Neural cell (in vitro differentiated cells): ENCODE data around the gene CLSTN2. TPM values are rescaled to one million over a fixed set of nuclear protein-coding genes. Genes with fewer than 3 reads are reported as not detected.

Experiments used
- H2AFZ ChIP-seq: fragments of 200-600, 300-800 bp; sonication (generic), shearing (Covaris generic); 2 replicates; pipeline ENCODE4 v1.6.0; 2014; ENCODE audit warnings: low read depth, mild to moderate bottlenecking, antibody characterized with exemption, low read length, moderate library complexity
- H3F3A ChIP-seq: fragments of 200-600 bp; shearing (Covaris generic); 2 replicates; pipeline ENCODE4 v1.6.1; 2016; ENCODE audit warnings: mild to moderate bottlenecking, moderate library complexity, mixed read lengths, antibody characterized with exemption, low read length; ENCODE audit not compliant: insufficient read depth, poor library complexity, severe bottlenecking
- H3K27ac ChIP-seq: fragments of 200-600, 300-800 bp; sonication (generic), shearing (Covaris generic); 2 replicates; pipeline ENCODE4 v1.5.1; 2014; ENCODE audit warnings: mild to moderate bottlenecking, low read length, moderate library complexity
- H3K27me3 ChIP-seq: fragments of 300-800, 200-600 bp; sonication (generic), shearing (Covaris generic); 2 replicates; pipeline ENCODE4 v1.6.0; 2014; ENCODE audit warnings: mild to moderate bottlenecking, low read depth, low read length, moderate library complexity; ENCODE audit not compliant: insufficient read depth
- H3K36me3 ChIP-seq: fragments of 300-800, 200-600 bp; sonication (generic), shearing (Covaris generic); 2 replicates; pipeline ENCODE4 v1.5.1; 2014; ENCODE audit warnings: mild to moderate bottlenecking, antibody characterized with exemption, low read length, moderate library complexity; ENCODE audit not compliant: insufficient read depth
- H3K4me2 ChIP-seq: fragments of 300-800, 200-600 bp; sonication (generic), shearing (Covaris generic); 2 replicates; pipeline ENCODE4 v1.6.0; 2014; ENCODE audit warnings: mild to moderate bottlenecking, low read length
- H3K4me3 ChIP-seq: fragments of 300-800, 200-600 bp; sonication (generic), shearing (Covaris generic); 2 replicates; pipeline ENCODE4 v1.5.1; 2014; ENCODE audit warnings: mild to moderate bottlenecking, low read length, moderate library complexity
- H3K79me2 ChIP-seq: fragments of 200-600 bp; shearing (Covaris generic); replicated peaks from 2 replicates; pipeline ENCODE4 v1.6.0; 2014; ENCODE audit warnings: mild to moderate bottlenecking, low read length, moderate library complexity; ENCODE audit not compliant: insufficient read depth
- H3K9ac ChIP-seq: fragments of 300-800, 200-600 bp; sonication (generic), shearing (Covaris generic); 2 replicates; pipeline ENCODE4 v1.6.1; 2016; ENCODE audit warnings: mild to moderate bottlenecking, low read length, mixed read lengths
- H3K9me2 ChIP-seq: fragments of 200-600 bp; shearing (Covaris generic); 2 replicates; pipeline ENCODE4 v1.6.1; 2016; ENCODE audit warnings: mild to moderate bottlenecking, low read length, mixed read lengths; ENCODE audit not compliant: insufficient read depth
- H3K9me3 ChIP-seq: fragments of 200-600, 300-800 bp; sonication (generic), shearing (Covaris generic); 2 replicates; pipeline ENCODE4 v1.6.1; 2016; ENCODE audit warnings: mild to moderate bottlenecking, mixed run types, low read length, moderate library complexity, mixed read lengths
- H4K20me1 ChIP-seq: fragments of 200-600 bp; shearing (Covaris generic); 2 replicates; pipeline ENCODE4 v1.6.1; 2016; ENCODE audit warnings: mild to moderate bottlenecking, mixed run types; ENCODE audit not compliant: insufficient read depth
- CTCF ChIP-seq: fragments of 450-650 bp; IDR thresholded peaks from 2 replicates; pipeline ENCODE4 v1.5.1; 2014; ENCODE audit warnings: antibody characterized with exemption, mild to moderate bottlenecking, moderate library complexity; ENCODE audit not compliant: poor library complexity, severe bottlenecking
- EP300 ChIP-seq: fragments of 450-650 bp; conservative IDR thresholded peaks from 2 replicates; pipeline ENCODE4 v1.6.1; 2014; ENCODE audit warnings: antibody characterized with exemption, mild to moderate bottlenecking, moderate library complexity; ENCODE audit not compliant: poor library complexity, severe bottlenecking
- EZH2 ChIP-seq: fragments of 200-600, 300-800 bp; shearing (Covaris generic), sonication (generic); IDR thresholded peaks from 2 replicates; pipeline ENCODE4 v1.6.1; 2014; ENCODE audit warnings: antibody characterized with exemption, low read length, borderline replicate concordance, mild to moderate bottlenecking; ENCODE audit not compliant: insufficient read depth, poor library complexity, severe bottlenecking
- MXI1 ChIP-seq: fragments of 450-650 bp; conservative IDR thresholded peaks from 2 replicates; pipeline ENCODE4 v1.6.1; 2014; ENCODE audit warnings: antibody characterized with exemption, mild to moderate bottlenecking; ENCODE audit not compliant: poor library complexity, severe bottlenecking
- POLR2AphosphoS5 ChIP-seq: IDR thresholded peaks from 2 replicates; pipeline ENCODE4 v1.6.1; 2012
- RAD21 ChIP-seq: fragments of 450-650 bp; conservative IDR thresholded peaks from 2 replicates; pipeline ENCODE4 v1.6.1; 2014; ENCODE audit warnings: antibody characterized with exemption, mild to moderate bottlenecking, moderate library complexity
- REST ChIP-seq: IDR thresholded peaks from 2 replicates; pipeline ENCODE4 v1.6.1; 2012; ENCODE audit warnings: borderline replicate concordance
- SMC3 ChIP-seq: fragments of 450-650 bp; conservative IDR thresholded peaks from 2 replicates; pipeline ENCODE4 v1.6.1; 2014; ENCODE audit warnings: antibody characterized with exemption, mild to moderate bottlenecking, moderate library complexity; ENCODE audit not compliant: poor library complexity
- TAF1 ChIP-seq: IDR thresholded peaks from 2 replicates; pipeline ENCODE4 v1.6.1; 2012; ENCODE audit warnings: low read depth
- polyA plus RNA-seq: library from polyadenylated mRNA; depleted of rRNA; stranded (reverse); fragments of >200 nt; gene quantifications from 2 replicates; pipeline ENCODE4 v1.2.3, GENCODE V29; 2014

The CLSTN2 gene
- polyA plus RNA-seq, 1 donor from 2014 or later: 10.7 TPM

GRCh38 chr3:140053794-140054193, 118.8 kb downstream of the CLSTN2 start:
- H2AFZ ChIP-seq: no peak overlapping the region
- no peak overlapping the region for H3K27ac ChIP-seq
- H3K4me3 ChIP-seq: no peak overlapping the region
- no peak for TF ChIP-seq POLR2AphosphoS5
- no peak for TF ChIP-seq EP300
- TF ChIP-seq CTCF: no peak
- TF ChIP-seq TAF1: no peak
- no peak for TF ChIP-seq REST
- no peak for TF ChIP-seq EZH2
- no peak for TF ChIP-seq RAD21
- no peak for TF ChIP-seq SMC3
- no peak for TF ChIP-seq MXI1
- no peaks in the 10 kb centered on the region for H3K9me3 ChIP-seq
- no peak overlapping the region for H3K9ac ChIP-seq
- no peaks in the 10 kb centered on the region for H3K36me3 ChIP-seq
- H4K20me1 ChIP-seq: no peaks in the 10 kb centered on the region
- no peaks in the 10 kb centered on the region for H3K9me2 ChIP-seq
- no peaks in the 10 kb centered on the region for H3K27me3 ChIP-seq
- H3F3A ChIP-seq: no peaks in the 10 kb centered on the region
- no peaks in the 10 kb centered on the region for H3K79me2 ChIP-seq
- no peak overlapping the region for H3K4me2 ChIP-seq

GRCh38 chr3:140055092-140055791, 120.3 kb downstream of the CLSTN2 start:
- no peak overlapping the region for H3K9ac ChIP-seq
- no peaks in the 10 kb centered on the region for H3K9me3 ChIP-seq
- H3K4me3 ChIP-seq: no peak overlapping the region
- H3K27me3 ChIP-seq: no peaks in the 10 kb centered on the region
- H2AFZ ChIP-seq: no peak overlapping the region
- H3K9me2 ChIP-seq: no peaks in the 10 kb centered on the region
- H3K4me2 ChIP-seq: no peak overlapping the region
- no peak overlapping the region for H3K27ac ChIP-seq
- H3K36me3 ChIP-seq: no peaks in the 10 kb centered on the region
- H4K20me1 ChIP-seq: no peaks in the 10 kb centered on the region
- TF ChIP-seq TAF1: no peak
- TF ChIP-seq REST: no peak
- no peak for TF ChIP-seq SMC3
- no peak for TF ChIP-seq EZH2
- no peak for TF ChIP-seq POLR2AphosphoS5
- no peak for TF ChIP-seq MXI1
- no peak for TF ChIP-seq CTCF
- TF ChIP-seq RAD21: no peak
- no peak for TF ChIP-seq EP300
- H3F3A ChIP-seq: no peaks in the 10 kb centered on the region
- no peaks in the 10 kb centered on the region for H3K79me2 ChIP-seq
